Type B pancreatic cell (in vitro differentiated cells): ENCODE results near the gene DCPS. TPM values are rescaled to one million over a fixed set of nuclear protein-coding genes. Genes with fewer than 3 reads are reported as not detected.
A peak's percentile ranks its signal among the peaks of the same experiment; 100 is the strongest.
"Not testable (repeated sequence)": the region's sequence is repeated elsewhere in the genome, so short reads cannot be mapped to it uniquely, and the experiment has no call there.

Experiments used
- DNase-seq: peaks from one replicate; pipeline ENCODE4 v3.0.0; 2021; ENCODE audit warnings: mixed read lengths; ENCODE audit not compliant: unreplicated experiment; ENCODE audit errors: extremely low spot score
- H3K27ac Mint-ChIP-seq: 2 replicates; pipeline ENCODE4 v1.8.0; 2021; ENCODE audit warnings: mild to moderate bottlenecking, mixed read lengths
- H3K27me3 Mint-ChIP-seq: 2 replicates; pipeline ENCODE4 v1.8.0; 2021; ENCODE audit warnings: mixed read lengths
- H3K36me3 Mint-ChIP-seq: 2 replicates; pipeline ENCODE4 v1.8.0; 2021; ENCODE audit warnings: mixed read lengths
- H3K4me1 Mint-ChIP-seq: one replicate; pipeline ENCODE4 v1.8.0; 2021; ENCODE audit warnings: mixed read lengths; ENCODE audit not compliant: unreplicated experiment
- H3K4me3 Mint-ChIP-seq: 2 replicates; pipeline ENCODE4 v1.8.0; 2021; ENCODE audit warnings: mild to moderate bottlenecking, mixed read lengths
- H3K9me3 Mint-ChIP-seq: 2 replicates; pipeline ENCODE4 v1.8.0; 2021; ENCODE audit warnings: mixed read lengths
- CTCF ChIP-seq: fragments of 200-600 bp; sonication (generic); conservative IDR thresholded peaks from 2 replicates; pipeline ENCODE4 v1.5.0; 2021; ENCODE audit warnings: antibody characterized with exemption, mild to moderate bottlenecking
- total RNA-seq: library from RNA; stranded (reverse); gene quantifications from 2 replicates; pipeline ENCODE4 v1.2.1, GENCODE V29; 2021; ENCODE audit warnings: low replicate concordance

Gene DCPS
- total RNA-seq, 1 donor from 2014 or later, result 17.6 TPM

- H3K4me3 Mint-ChIP-seq, result peak overlapping the region; percentile 67
- H3K4me1 Mint-ChIP-seq, result peaks cover 20% of the 10 kb centered on the region
- peak overlapping the region; percentile 64 for H3K27ac Mint-ChIP-seq
- H3K27me3 Mint-ChIP-seq, result no peaks in the 10 kb centered on the region
- DNase-seq, result no peak
- peaks cover 4% of the 10 kb centered on the region for H3K36me3 Mint-ChIP-seq
- H3K9me3 Mint-ChIP-seq, result no peaks in the 10 kb centered on the region
- no peak for TF ChIP-seq CTCF
Observed at GRCh38 chr11:126366064-126366822, 62.4 kb downstream of the DCPS start.

GRCh38 chr11:126366823-126367654 lies 63.2 kb downstream of the DCPS start:
- H3K27ac Mint-ChIP-seq, result peak overlapping the region; percentile 64

GRCh38 chr11:126367806-126368205 lies 63.9 kb downstream of the DCPS start:
- not testable (repeated sequence) for DNase-seq, H3K4me3 Mint-ChIP-seq, H3K27ac Mint-ChIP-seq, H3K27me3 Mint-ChIP-seq, H3K9me3 Mint-ChIP-seq, H3K36me3 Mint-ChIP-seq
- peaks cover 17% of the 10 kb centered on the region for H3K4me1 Mint-ChIP-seq

More at GRCh38 chr11:126366823-126367654, 63.2 kb downstream of the DCPS start:
- H3K9me3 Mint-ChIP-seq, DNase-seq, H3K4me3 Mint-ChIP-seq, H3K27me3 Mint-ChIP-seq, H3K36me3 Mint-ChIP-seq: not testable (repeated sequence)
- H3K4me1 Mint-ChIP-seq, result peaks cover 20% of the 10 kb centered on the region

GRCh38 chr11:126368336-126369119 lies 64.7 kb downstream of the DCPS start:
- not testable (repeated sequence) for H3K36me3 Mint-ChIP-seq, H3K27me3 Mint-ChIP-seq, H3K9me3 Mint-ChIP-seq, DNase-seq, H3K27ac Mint-ChIP-seq, H3K4me3 Mint-ChIP-seq
- peaks cover 11% of the 10 kb centered on the region for H3K4me1 Mint-ChIP-seq

GRCh38 chr11:126370016-126370415 lies 66.2 kb downstream of the DCPS start:
- DNase-seq, result no peak
- Mint-ChIP-seq H3K27ac (no peak overlapping the region), H3K4me1 (peaks cover 11% of the 10 kb centered on the region), H3K9me3 (no peaks in the 10 kb centered on the region), H3K4me3 (no peak overlapping the region), H3K27me3 (no peaks in the 10 kb centered on the region), H3K36me3 (peaks cover 9% of the 10 kb centered on the region)
- TF ChIP-seq CTCF, result no peak

- H3K27me3 Mint-ChIP-seq, result no peaks in the 10 kb centered on the region
- peaks cover 4% of the 10 kb centered on the region for H3K4me1 Mint-ChIP-seq
- H3K4me3 Mint-ChIP-seq, result no peak overlapping the region
- no peak for TF ChIP-seq CTCF
- H3K9me3 Mint-ChIP-seq, result no peaks in the 10 kb centered on the region
- DNase-seq, result no peak
- H3K27ac Mint-ChIP-seq, result no peak overlapping the region
- H3K36me3 Mint-ChIP-seq, result peaks cover 9% of the 10 kb centered on the region
Observed at GRCh38 chr11:126371595-126371994, 67.7 kb downstream of the DCPS start.

- not testable (repeated sequence) for DNase-seq, H3K4me3 Mint-ChIP-seq, H3K9me3 Mint-ChIP-seq, H3K4me1 Mint-ChIP-seq, H3K27me3 Mint-ChIP-seq
- H3K36me3 Mint-ChIP-seq, result peaks cover 10% of the 10 kb centered on the region
- H3K27ac Mint-ChIP-seq, result peak overlapping the region; percentile 59
Observed at GRCh38 chr11:126373389-126374066, 69.7 kb downstream of the DCPS start.

GRCh38 chr11:126374562-126375300 lies 70.9 kb downstream of the DCPS start:
- H3K36me3 Mint-ChIP-seq, result peaks cover 16% of the 10 kb centered on the region
- H3K27ac Mint-ChIP-seq, result peak overlapping the region; percentile 29
- peaks cover 12% of the 10 kb centered on the region for H3K4me1 Mint-ChIP-seq
- H3K9me3 Mint-ChIP-seq, H3K4me3 Mint-ChIP-seq, DNase-seq, H3K27me3 Mint-ChIP-seq: not testable (repeated sequence)
